Endothelial cell of umbilical vein (primary cell): Measurements from ENCODE around the gene AP5Z1. TPM values are rescaled to one million over a fixed set of nuclear protein-coding genes. Genes with fewer than 3 reads are reported as not detected.

Experiments
- BruUV-seq: library from RNA; stranded (reverse); fragments of 400-500 nt; replicated peaks from 2 replicates; lab custom pipeline; 2021; lab: Mats Ljungman, UMichigan
- CTCF ChIA-PET: fragments of 300-600, 350-600 bp; sonication (Branson Sonifier 250); formaldehyde crosslinking; loops from one replicate; lab custom pipeline; 2021; ENCODE audit warnings: antibody characterized with exemption, inconsistent platforms; lab: Charles Lee
- POLR2A ChIA-PET: fragments of 300-600, 350-600 bp; sonication (Branson Sonifier 250); formaldehyde crosslinking; loops from one replicate; lab custom pipeline; 2021; ENCODE audit warnings: antibody characterized with exemption, inconsistent platforms; lab: Charles Lee
- DNase-seq: peaks from one replicate; pipeline ENCODE4 v3.0.0-alpha.2; 2011; ENCODE audit warnings: low read depth, low spot score
- FAIRE-seq: peaks from 2 replicates; lab custom pipeline; 2011; peaks lifted over from hg19 to GRCh38; lab: Jason Lieb, UNC
- H2AFZ ChIP-seq: 2 replicates; pipeline ENCODE4 v1.6.0; 2012; ENCODE audit warnings: low read depth, low read length, control low read depth, inconsistent platforms
- H3K27ac ChIP-seq: 2 replicates; pipeline ENCODE4 v1.5.1; 2011; ENCODE audit warnings: low read depth, mild to moderate bottlenecking, control low read depth, low read length, moderate library complexity; ENCODE audit not compliant: insufficient read depth
- H3K27me3 ChIP-seq, 2 experiments: 2 replicates each; pipeline versions ENCODE4 v1.6.0 to v1.6.1; 2011; ENCODE audit warnings: low read length in 2 of 2, mixed read lengths in 1 of 2; ENCODE audit not compliant: control insufficient read depth in 2 of 2, insufficient read depth in 2 of 2
- H3K36me3 ChIP-seq, 2 experiments: 2 replicates in 1 of 2; 3 replicates in 1 of 2; pipeline ENCODE4 v1.5.1; 2011; ENCODE audit warnings: low read length in 2 of 2, mild to moderate bottlenecking in 1 of 2, moderate library complexity in 1 of 2; ENCODE audit not compliant: control insufficient read depth in 2 of 2, insufficient read depth in 2 of 2; ENCODE audit errors: extremely low read depth in 1 of 2
- H3K4me1 ChIP-seq: 3 replicates; pipeline ENCODE4 v1.5.1; 2011; ENCODE audit warnings: mild to moderate bottlenecking, low read length; ENCODE audit not compliant: control insufficient read depth, insufficient read depth; ENCODE audit errors: extremely low read depth
- H3K4me2 ChIP-seq: 2 replicates; pipeline ENCODE4 v1.6.1; 2011; ENCODE audit warnings: low read length, control low read depth, mixed read lengths; ENCODE audit not compliant: insufficient read depth
- H3K4me3 ChIP-seq, 3 experiments: fragments of 200-600 bp in 1 of 3; sonication (generic), shearing (Covaris generic) in 1 of 3; replicated peaks in 1 of 3; 2 replicates each; pipeline ENCODE4 v1.5.1; 2011 to 2016; ENCODE audit warnings: control low read depth in 3 of 3, low read length in 3 of 3, mild to moderate bottlenecking in 2 of 3, inconsistent platforms in 1 of 3, low read depth in 1 of 3, moderate library complexity in 1 of 3; ENCODE audit not compliant: insufficient read depth in 1 of 3
- H3K79me2 ChIP-seq: 2 replicates; pipeline ENCODE4 v1.6.0; 2012; ENCODE audit warnings: low read length, inconsistent platforms; ENCODE audit not compliant: control insufficient read depth, insufficient read depth
- H3K9ac ChIP-seq: replicated peaks from 2 replicates; pipeline ENCODE3; 2011; ENCODE audit warnings: low read length, control low read depth; ENCODE audit not compliant: insufficient read depth; ENCODE audit errors: extremely low read depth
- H3K9me1 ChIP-seq: replicated peaks from 3 replicates; pipeline ENCODE4 v1.6.0; 2011; ENCODE audit warnings: mild to moderate bottlenecking, low read length; ENCODE audit not compliant: control insufficient read depth, insufficient read depth; ENCODE audit errors: extremely low read depth
- H3K9me3 ChIP-seq: replicated peaks from 2 replicates; pipeline ENCODE4 v1.5.1; 2012; ENCODE audit warnings: low read length, inconsistent platforms; ENCODE audit not compliant: control insufficient read depth, insufficient read depth
- H4K20me1 ChIP-seq: replicated peaks from 2 replicates; pipeline ENCODE3; 2011; ENCODE audit warnings: mild to moderate bottlenecking, low read length; ENCODE audit not compliant: control insufficient read depth, insufficient read depth; ENCODE audit errors: extremely low read depth
- CTCF ChIP-seq, 2 donors: IDR thresholded peaks; 1 replicate in 1 of 2; 2 replicates in 1 of 2; pipeline ENCODE4 v1.5.1; 2011; ENCODE audit warnings: low read length in 2 of 2, mild to moderate bottlenecking in 2 of 2, moderate library complexity in 2 of 2, control low read depth in 1 of 2, inconsistent platforms in 1 of 2, low read depth in 1 of 2; ENCODE audit not compliant: insufficient read depth in 1 of 2; ENCODE audit errors: extremely low read depth in 1 of 2
- EZH2 ChIP-seq: IDR thresholded peaks from 2 replicates; pipeline ENCODE4 v1.6.1; 2012; ENCODE audit warnings: borderline replicate concordance, low read depth, mild to moderate bottlenecking, moderate library complexity, low read length, inconsistent platforms; ENCODE audit not compliant: severe bottlenecking
- FOS ChIP-seq: IDR thresholded peaks from 2 replicates; pipeline ENCODE4 v1.6.1; 2011; ENCODE audit warnings: mild to moderate bottlenecking, low read length, moderate library complexity, borderline replicate concordance; ENCODE audit not compliant: insufficient read depth
- GATA2 ChIP-seq: IDR thresholded peaks from 2 replicates; pipeline ENCODE4 v1.7.0; 2011; ENCODE audit warnings: low read depth, mild to moderate bottlenecking, moderate library complexity, mixed read lengths, low read length; ENCODE audit not compliant: insufficient read length, insufficient read depth
- JUN ChIP-seq: IDR thresholded peaks from 2 replicates; pipeline ENCODE4 v1.6.1; 2011; ENCODE audit warnings: borderline replicate concordance, low read depth; ENCODE audit not compliant: insufficient read length, insufficient read depth
- MAX ChIP-seq: IDR thresholded peaks from 2 replicates; pipeline ENCODE4 v1.6.1; 2011; ENCODE audit not compliant: insufficient read depth, insufficient read length
- MYC ChIP-seq: IDR thresholded peaks from one replicate; pipeline ENCODE4 v1.6.1; 2011; ENCODE audit warnings: mild to moderate bottlenecking, low read depth, low read length
- POLR2A ChIP-seq: IDR thresholded peaks from 2 replicates; pipeline ENCODE4 v1.6.1; 2012; ENCODE audit warnings: low read depth, mild to moderate bottlenecking, control low read depth, low read length
- POLR2AphosphoS5 ChIP-seq: IDR thresholded peaks from 2 replicates; pipeline ENCODE4 v1.6.1; 2012; ENCODE audit warnings: low read depth, mild to moderate bottlenecking, control low read depth, low read length, moderate library complexity; ENCODE audit not compliant: insufficient read depth
- dilution Hi-C: fragments of 300-500 bp; cut with MboI; formaldehyde crosslinking; loops from one replicate; pipeline ENCODE4 v1.15.0; 2019; ENCODE audit warnings: low sequenced_read_pairs; ENCODE audit not compliant: extremely low pct_ligation_motif_present
- intact Hi-C: fragments of 100-400 bp; cut with micrococcal nuclease; formaldehyde crosslinking; loops from one replicate; pipeline ENCODE4 v1.10.0; 2022
- polyA plus RNA-seq, 4 experiments: library from polyadenylated mRNA; depleted of rRNA in 3 of 4; stranded (reverse) in 3 of 4; unstranded in 1 of 4; fragments of >200 nt; gene quantifications; 2 replicates each; pipeline versions ENCODE4 v1.2.1 to v1.2.3, GENCODE V29; 2011 to 2012; ENCODE audit warnings: missing spikeins in 1 of 4
- total RNA-seq: library from RNA; stranded (reverse); gene quantifications from 2 replicates; pipeline ENCODE4 v1.2.3, GENCODE V29; 2021

Gene AP5Z1
- total and polyA plus RNA-seq, 2 donors (not counting 3 experiments of a cell fraction or from before 2014, with no cell fraction given), result 53.7 to 58.9 TPM

GRCh38 chr7:4809666-4810065 is 34.2 kb downstream of the AP5Z1 start:
- intact Hi-C loops, result no loop called here

More at GRCh38 chr7:4809666-4810065, 34.2 kb downstream of the AP5Z1 start:
- Histone ChIP-seq H3K4me3 (no peak overlapping the region), H4K20me1 (no peaks in the 10 kb centered on the region), H3K9ac (no peak overlapping the region), H3K4me2 (no peak overlapping the region), H3K79me2 (no peaks in the 10 kb centered on the region), H3K9me3 (no peaks in the 10 kb centered on the region), H3K27ac (no peak overlapping the region), H3K4me1 (no peaks in the 10 kb centered on the region), H2AFZ (no peak overlapping the region), H3K9me1 (no peaks in the 10 kb centered on the region), H3K36me3 (no peaks in the 10 kb centered on the region), H3K27me3 (no peaks in the 10 kb centered on the region)
- TF ChIP-seq MYC (no peak), GATA2 (no peak), POLR2A (no peak), EZH2 (no peak), CTCF (IDR thresholded peaks at IDR 0.05; ENCODE audit: extremely low read depth in 1 of 2, insufficient read depth in 1 of 2, low read depth in 1 of 2, low read length in 2 of 2) (no peak), MAX (no peak), FOS (no peak), JUN (no peak), POLR2AphosphoS5 (no peak)
- ChIA-PET CTCF (no interaction called here), POLR2A (no interaction called here)
- BruUV-seq, result no TSS peak
- dilution Hi-C loops, result no loop called here
- FAIRE-seq (no peak), DNase-seq (no peak)
